ENCODE measurements around the gene BLACAT1.
A peak's percentile ranks its signal among the peaks of the same experiment; 100 is the strongest.

Gene BLACAT1

GRCh38 chr1:205406252-205406651 is 49.6 kb downstream of the BLACAT1 start:
- peak; percentile 9 for DNase-seq
